Endothelial cell of umbilical vein (primary cell): ENCODE results near the gene ERRFI1.

Experiments
- EZH2 ChIP-seq: IDR thresholded peaks from 2 replicates; pipeline ENCODE4 v1.6.1; 2012; ENCODE audit warnings: borderline replicate concordance, low read depth, mild to moderate bottlenecking, moderate library complexity, low read length, inconsistent platforms; ENCODE audit not compliant: severe bottlenecking
- TF ChIP-seq, protein P1 (sequence below), 2 donors: IDR thresholded peaks; 1 replicate in 1 of 2; 2 replicates in 1 of 2; pipeline ENCODE4 v1.5.1; 2011; ENCODE audit warnings: low read length in 2 of 2, mild to moderate bottlenecking in 2 of 2, moderate library complexity in 2 of 2, control low read depth in 1 of 2, inconsistent platforms in 1 of 2, low read depth in 1 of 2; ENCODE audit not compliant: insufficient read depth in 1 of 2; ENCODE audit errors: extremely low read depth in 1 of 2

DNA sequence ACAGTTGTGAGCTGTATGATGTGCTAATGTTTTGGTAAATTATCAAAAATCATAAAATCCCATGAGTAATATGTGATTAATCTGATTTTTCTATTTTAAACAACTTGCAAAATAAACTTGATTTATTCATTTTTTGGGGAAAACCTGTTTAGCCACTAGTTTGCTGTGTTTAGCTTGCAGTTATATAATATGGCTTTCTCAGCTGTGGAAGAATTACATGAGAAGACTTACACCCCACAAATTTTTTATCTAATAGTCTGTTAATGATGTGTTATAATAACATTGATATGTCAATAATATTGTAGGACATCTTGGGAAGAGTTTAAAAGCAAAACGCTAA, 2.4 kb upstream of the ERRFI1 start:
- TF ChIP-seq, protein P1, sequence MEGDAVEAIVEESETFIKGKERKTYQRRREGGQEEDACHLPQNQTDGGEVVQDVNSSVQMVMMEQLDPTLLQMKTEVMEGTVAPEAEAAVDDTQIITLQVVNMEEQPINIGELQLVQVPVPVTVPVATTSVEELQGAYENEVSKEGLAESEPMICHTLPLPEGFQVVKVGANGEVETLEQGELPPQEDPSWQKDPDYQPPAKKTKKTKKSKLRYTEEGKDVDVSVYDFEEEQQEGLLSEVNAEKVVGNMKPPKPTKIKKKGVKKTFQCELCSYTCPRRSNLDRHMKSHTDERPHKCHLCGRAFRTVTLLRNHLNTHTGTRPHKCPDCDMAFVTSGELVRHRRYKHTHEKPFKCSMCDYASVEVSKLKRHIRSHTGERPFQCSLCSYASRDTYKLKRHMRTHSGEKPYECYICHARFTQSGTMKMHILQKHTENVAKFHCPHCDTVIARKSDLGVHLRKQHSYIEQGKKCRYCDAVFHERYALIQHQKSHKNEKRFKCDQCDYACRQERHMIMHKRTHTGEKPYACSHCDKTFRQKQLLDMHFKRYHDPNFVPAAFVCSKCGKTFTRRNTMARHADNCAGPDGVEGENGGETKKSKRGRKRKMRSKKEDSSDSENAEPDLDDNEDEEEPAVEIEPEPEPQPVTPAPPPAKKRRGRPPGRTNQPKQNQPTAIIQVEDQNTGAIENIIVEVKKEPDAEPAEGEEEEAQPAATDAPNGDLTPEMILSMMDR (IDR thresholded peaks at IDR 0.05; ENCODE audit: extremely low read depth in 1 of 2, insufficient read depth in 1 of 2, low read depth in 1 of 2, low read length in 2 of 2): no peak
- TF ChIP-seq EZH2: no peak
